ENCODE measurements around the gene GPC5. TPM values are rescaled to one million over a fixed set of nuclear protein-coding genes. Genes with fewer than 3 reads are reported as not detected.

The GPC5 gene
- total RNA-seq, 1 donor from 2014 or later = 2.5 TPM

DNA sequence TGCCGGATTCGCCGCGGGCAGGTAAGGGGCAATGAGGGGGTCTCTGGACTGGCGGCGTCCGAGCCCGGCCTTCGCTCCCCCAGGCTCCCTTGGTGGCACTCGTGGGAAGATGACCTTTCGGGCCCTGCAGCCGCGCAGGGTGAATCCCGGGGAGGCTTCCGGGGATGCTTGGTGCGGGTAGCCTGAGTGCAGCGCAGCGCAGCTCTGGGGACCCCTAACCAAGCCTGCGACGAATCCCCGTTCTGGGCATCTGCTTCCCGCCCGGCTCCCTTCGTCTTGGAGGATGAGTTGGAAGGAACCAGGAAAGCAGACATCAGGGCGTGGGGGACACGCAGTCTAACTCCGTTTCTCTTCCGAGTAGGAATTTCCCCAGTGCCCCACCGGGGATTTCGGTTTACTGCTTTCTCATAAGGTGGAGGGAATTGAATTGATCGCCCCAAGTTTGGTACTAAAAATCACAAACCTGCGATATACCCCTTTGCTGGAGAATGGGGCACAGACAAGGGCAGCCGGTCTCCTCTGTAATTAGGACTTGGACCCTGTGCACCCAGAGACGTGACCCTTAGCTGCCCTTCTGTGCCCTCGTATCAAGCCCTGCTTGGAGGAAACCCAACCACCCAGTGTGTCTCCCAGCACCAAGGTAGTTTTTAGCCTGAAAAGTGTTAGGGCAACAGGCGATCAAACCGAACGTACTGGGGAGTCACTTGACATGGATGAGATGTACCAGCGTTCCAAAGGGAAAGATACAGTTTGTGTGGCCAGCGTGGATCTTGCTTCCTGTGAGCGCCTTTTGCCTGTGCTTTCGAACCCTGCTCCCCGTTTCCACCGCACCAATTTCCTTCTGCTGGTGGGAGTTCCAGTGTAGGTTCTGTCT, 1.0 kb downstream of the GPC5 start:
- TF ChIP-seq, protein P1, sequence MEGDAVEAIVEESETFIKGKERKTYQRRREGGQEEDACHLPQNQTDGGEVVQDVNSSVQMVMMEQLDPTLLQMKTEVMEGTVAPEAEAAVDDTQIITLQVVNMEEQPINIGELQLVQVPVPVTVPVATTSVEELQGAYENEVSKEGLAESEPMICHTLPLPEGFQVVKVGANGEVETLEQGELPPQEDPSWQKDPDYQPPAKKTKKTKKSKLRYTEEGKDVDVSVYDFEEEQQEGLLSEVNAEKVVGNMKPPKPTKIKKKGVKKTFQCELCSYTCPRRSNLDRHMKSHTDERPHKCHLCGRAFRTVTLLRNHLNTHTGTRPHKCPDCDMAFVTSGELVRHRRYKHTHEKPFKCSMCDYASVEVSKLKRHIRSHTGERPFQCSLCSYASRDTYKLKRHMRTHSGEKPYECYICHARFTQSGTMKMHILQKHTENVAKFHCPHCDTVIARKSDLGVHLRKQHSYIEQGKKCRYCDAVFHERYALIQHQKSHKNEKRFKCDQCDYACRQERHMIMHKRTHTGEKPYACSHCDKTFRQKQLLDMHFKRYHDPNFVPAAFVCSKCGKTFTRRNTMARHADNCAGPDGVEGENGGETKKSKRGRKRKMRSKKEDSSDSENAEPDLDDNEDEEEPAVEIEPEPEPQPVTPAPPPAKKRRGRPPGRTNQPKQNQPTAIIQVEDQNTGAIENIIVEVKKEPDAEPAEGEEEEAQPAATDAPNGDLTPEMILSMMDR (IDR thresholded peaks at IDR 0.05; ENCODE audit: unreplicated experiment) = no peak
- no peak for DNase-seq (ENCODE audit: low spot score in 2 of 2, unreplicated experiment in 2 of 2)
- Mint-ChIP-seq H3K27ac (no peak overlapping the region), H3K9me3 (no peaks in the 10 kb centered on the region), H3K27me3 (ENCODE audit: low read depth) (peaks cover 94% of the 10 kb centered on the region), H3K4me1 (peaks cover 5% of the 10 kb centered on the region), H3K4me3 (peak overlapping the region; percentile 75), H3K36me3 (no peaks in the 10 kb centered on the region)

DNA sequence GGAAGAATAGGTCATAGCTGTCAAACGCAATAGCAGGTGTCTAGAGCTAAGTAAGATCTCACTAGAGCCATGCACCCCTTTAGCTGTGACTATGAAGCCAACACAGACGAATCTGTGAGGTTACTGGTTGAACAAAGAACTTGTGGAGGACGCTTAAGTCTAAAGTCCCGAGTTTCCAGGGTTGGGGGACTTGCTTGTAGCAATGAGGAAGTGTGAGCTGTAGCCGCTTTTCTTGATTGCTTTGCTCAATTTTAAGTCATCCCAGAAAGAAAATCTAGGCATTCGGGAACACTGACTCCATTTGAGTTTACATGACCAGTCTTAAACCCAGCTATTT, 1.6 kb downstream of the GPC5 start:
- H3K4me1 Mint-ChIP-seq = peaks cover 5% of the 10 kb centered on the region
- H3K9me3 Mint-ChIP-seq = no peaks in the 10 kb centered on the region
- no peak for DNase-seq (ENCODE audit: low spot score in 2 of 2, unreplicated experiment in 2 of 2)
- H3K4me3 Mint-ChIP-seq = peak overlapping the region; percentile 75
- peaks cover 88% of the 10 kb centered on the region for H3K27me3 Mint-ChIP-seq (ENCODE audit: low read depth)
- no peaks in the 10 kb centered on the region for H3K36me3 Mint-ChIP-seq
- no peak overlapping the region for H3K27ac Mint-ChIP-seq
- TF ChIP-seq, protein P1 (IDR thresholded peaks at IDR 0.05; ENCODE audit: unreplicated experiment) = no peak

DNA sequence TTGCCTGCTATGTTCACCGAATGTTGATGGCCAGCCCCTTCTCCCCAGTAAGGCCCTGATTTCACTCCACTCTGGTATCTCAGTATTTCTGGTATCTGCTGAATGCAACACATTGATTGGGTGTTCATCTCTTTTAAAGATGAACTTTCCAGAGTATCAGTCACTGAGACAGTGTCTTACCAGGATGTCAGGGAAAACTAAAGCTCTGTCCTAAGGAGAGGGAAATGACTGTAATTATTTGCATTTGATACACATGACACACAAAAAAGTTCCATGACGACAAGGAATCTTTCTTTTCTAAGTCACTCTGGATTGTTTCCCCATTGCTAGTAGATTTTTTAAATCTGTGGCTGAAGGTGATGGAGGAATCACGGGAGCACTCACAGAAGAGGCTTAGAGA, 2.2 kb downstream of the GPC5 start:
- TF ChIP-seq, protein P1 (IDR thresholded peaks at IDR 0.05; ENCODE audit: unreplicated experiment) = no peak
- Mint-ChIP-seq H3K27ac (no peak overlapping the region), H3K27me3 (ENCODE audit: low read depth) (peaks cover 86% of the 10 kb centered on the region), H3K9me3 (no peaks in the 10 kb centered on the region), H3K36me3 (no peaks in the 10 kb centered on the region), H3K4me1 (peaks cover 5% of the 10 kb centered on the region), H3K4me3 (peak overlapping the region; percentile 6)
- DNase-seq (ENCODE audit: low spot score in 2 of 2, unreplicated experiment in 2 of 2) = no peak

DNA sequence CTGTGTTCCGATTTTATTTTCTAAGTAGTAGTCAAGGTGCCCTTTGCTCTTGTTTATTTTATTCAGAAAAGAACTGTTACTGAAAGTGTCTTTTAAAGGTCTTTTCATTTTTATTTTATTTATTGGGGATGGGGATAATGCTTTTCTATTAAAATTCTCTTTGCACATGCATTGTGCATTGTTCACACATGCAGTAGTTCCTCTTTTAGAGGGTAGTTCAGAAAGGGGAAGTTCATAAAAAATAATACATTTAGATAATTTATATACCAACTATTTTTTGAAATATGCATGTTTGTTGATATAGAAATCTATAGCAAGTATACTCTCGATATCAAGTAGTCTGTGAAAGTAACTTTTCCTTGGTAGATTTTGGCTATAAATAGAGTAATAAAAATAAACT, 3.5 kb downstream of the GPC5 start:
- Mint-ChIP-seq H3K9me3 (peaks cover 4% of the 10 kb centered on the region), H3K4me3 (no peak overlapping the region)

DNA sequence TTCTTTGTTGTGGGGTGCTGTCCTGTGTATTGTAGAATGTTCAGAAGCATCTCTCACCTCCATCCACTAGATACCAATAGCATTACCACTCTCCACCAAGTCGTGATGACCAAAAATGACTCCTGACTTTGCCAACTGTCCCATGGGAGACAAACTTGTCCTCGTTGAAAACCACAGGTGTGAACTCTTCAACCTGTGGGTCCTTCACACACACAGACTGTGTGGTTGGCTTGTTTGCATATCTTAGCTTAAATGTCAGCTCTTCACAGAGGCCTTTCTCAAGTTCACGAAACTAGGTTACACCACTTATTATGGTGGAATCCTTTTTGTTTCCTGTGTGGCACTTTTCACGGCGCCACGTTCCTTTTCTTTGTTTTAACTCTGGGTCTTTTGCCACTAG, 6.8 kb downstream of the GPC5 start:
- TF ChIP-seq, protein P1 (IDR thresholded peaks at IDR 0.05; ENCODE audit: unreplicated experiment) = no peak
- Mint-ChIP-seq H3K4me3 (no peak overlapping the region), H3K4me1 (no peaks in the 10 kb centered on the region), H3K9me3 (peaks cover 4% of the 10 kb centered on the region), H3K27ac (no peak overlapping the region), H3K36me3 (peaks cover 1% of the 10 kb centered on the region), H3K27me3 (ENCODE audit: low read depth) (peaks cover 60% of the 10 kb centered on the region)
- DNase-seq (ENCODE audit: low spot score in 2 of 2, unreplicated experiment in 2 of 2) = no peak

More for the DNA sequence above, 3.5 kb downstream of the GPC5 start:
- Mint-ChIP-seq H3K36me3 (peaks cover 1% of the 10 kb centered on the region), H3K4me1 (peaks cover 5% of the 10 kb centered on the region), H3K27ac (no peak overlapping the region), H3K27me3 (ENCODE audit: low read depth) (peaks cover 76% of the 10 kb centered on the region)
- no peak for DNase-seq (ENCODE audit: low spot score in 2 of 2, unreplicated experiment in 2 of 2)
- TF ChIP-seq, protein P1 (IDR thresholded peaks at IDR 0.05; ENCODE audit: unreplicated experiment) = no peak
